GM18868 (cell line): ENCODE results near the gene HEPHL1.

Experiments
- ATAC-seq: cut with Tn5 transposase; IDR thresholded peaks from one replicate; pipeline ENCODE4 v1.9.1; 2021; ENCODE audit warnings: mild to moderate bottlenecking, moderate library complexity; ENCODE audit not compliant: unreplicated experiment

The HEPHL1 gene

GRCh38 chr11:94017446-94017845 is 3.7 kb upstream of the HEPHL1 start:
- no peak for ATAC-seq

- no peak for ATAC-seq
Measured at GRCh38 chr11:94018721-94019120, 2.4 kb upstream of the HEPHL1 start.

GRCh38 chr11:94023856-94024255 is 2.7 kb downstream of the HEPHL1 start:
- no peak for ATAC-seq

- ATAC-seq = no peak
Measured at GRCh38 chr11:94024547-94024946, 3.4 kb downstream of the HEPHL1 start.

GRCh38 chr11:94025690-94026394 is 4.7 kb downstream of the HEPHL1 start:
- no peak for ATAC-seq

- ATAC-seq = no peak
Measured at GRCh38 chr11:94027210-94027609, 6.1 kb downstream of the HEPHL1 start.

GRCh38 chr11:94028436-94028835 is 7.3 kb downstream of the HEPHL1 start:
- no peak for ATAC-seq

GRCh38 chr11:94030059-94030458 is 8.9 kb downstream of the HEPHL1 start:
- no peak for ATAC-seq

- no peak for ATAC-seq
Measured at GRCh38 chr11:94031625-94032024, 10.5 kb downstream of the HEPHL1 start.

- no peak for ATAC-seq
Measured at GRCh38 chr11:94032066-94032465, 10.9 kb downstream of the HEPHL1 start.

GRCh38 chr11:94032725-94033124 is 11.6 kb downstream of the HEPHL1 start:
- ATAC-seq = no peak

GRCh38 chr11:94034207-94034606 is 13.1 kb downstream of the HEPHL1 start:
- no peak for ATAC-seq

GRCh38 chr11:94036096-94036495 is 14.9 kb downstream of the HEPHL1 start:
- ATAC-seq = no peak

- no peak for ATAC-seq
Measured at GRCh38 chr11:94043241-94043640, 22.1 kb downstream of the HEPHL1 start.

GRCh38 chr11:94046796-94047195 is 25.6 kb downstream of the HEPHL1 start:
- no peak for ATAC-seq

GRCh38 chr11:94048032-94048709 is 27.0 kb downstream of the HEPHL1 start:
- ATAC-seq = no peak

- ATAC-seq = no peak
Measured at GRCh38 chr11:94049351-94049750, 28.2 kb downstream of the HEPHL1 start.

GRCh38 chr11:94058630-94059029 is 37.5 kb downstream of the HEPHL1 start:
- ATAC-seq = no peak

- ATAC-seq = no peak
Measured at GRCh38 chr11:94059065-94059464, 37.9 kb downstream of the HEPHL1 start.

GRCh38 chr11:94060401-94060800 is 39.2 kb downstream of the HEPHL1 start:
- no peak for ATAC-seq

GRCh38 chr11:94062360-94062759 is 41.2 kb downstream of the HEPHL1 start:
- no peak for ATAC-seq

- ATAC-seq = no peak
Measured at GRCh38 chr11:94066901-94067429, 45.8 kb downstream of the HEPHL1 start.
